ENCODE results near the gene PEPD.

DNA sequence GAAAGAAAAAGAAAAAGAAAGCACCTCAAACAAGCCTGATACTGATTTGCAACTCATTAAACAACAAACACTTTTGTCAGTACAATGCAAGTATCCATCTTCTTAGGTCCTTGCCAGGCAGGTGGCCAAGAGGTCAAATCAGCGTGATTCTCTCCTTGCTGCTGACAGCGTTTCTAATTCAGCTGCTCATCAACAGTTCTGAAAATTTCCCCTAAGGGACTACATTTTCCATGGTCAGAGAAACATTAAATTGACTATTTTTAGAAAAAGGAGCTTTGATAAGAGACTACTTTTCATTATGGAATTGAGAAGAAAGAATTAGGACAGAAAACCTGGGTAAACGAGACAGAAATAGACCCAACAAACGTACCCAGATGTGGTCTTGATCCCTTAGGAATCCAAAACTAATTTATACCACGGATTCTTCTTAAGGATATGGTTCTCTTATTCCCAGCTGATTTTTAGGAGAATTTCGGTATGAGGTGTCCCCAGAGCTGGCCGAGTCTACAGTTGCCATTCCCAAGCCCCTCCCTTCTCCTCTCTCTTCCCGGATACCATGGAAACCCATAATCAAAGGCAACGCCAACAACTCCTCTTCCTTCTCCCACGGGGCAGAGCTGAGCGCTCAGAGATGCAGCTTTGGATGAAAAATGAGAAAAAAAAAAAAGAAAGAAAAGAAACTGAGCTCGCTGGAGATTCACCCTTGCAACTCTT, 177.6 kb downstream of the PEPD start:
- TF ChIP-seq EP300 (conservative IDR thresholded peaks at IDR 0.05; ENCODE audit: poor library complexity, severe bottlenecking) (no peak), CTCF (IDR thresholded peaks at IDR 0.05; ENCODE audit: poor library complexity, severe bottlenecking) (no peak), RAD21 (conservative IDR thresholded peaks at IDR 0.05) (no peak), EZH2 (IDR thresholded peaks at IDR 0.05; ENCODE audit: borderline replicate concordance, insufficient read depth, low read length, poor library complexity, severe bottlenecking) (no peak), REST (IDR thresholded peaks at IDR 0.05; ENCODE audit: borderline replicate concordance) (peak; percentile 28), MXI1 (conservative IDR thresholded peaks at IDR 0.05; ENCODE audit: poor library complexity, severe bottlenecking) (no peak), POLR2AphosphoS5 (IDR thresholded peaks at IDR 0.05) (no peak), TAF1 (IDR thresholded peaks at IDR 0.05; ENCODE audit: low read depth) (no peak), SMC3 (conservative IDR thresholded peaks at IDR 0.05; ENCODE audit: poor library complexity) (no peak)
